ENCODE measurements around the gene ARL16.
"Not testable (repeated sequence)": the region's sequence is repeated elsewhere in the genome, so short reads cannot be mapped to it uniquely, and the experiment has no call there.

Gene ARL16

DNA sequence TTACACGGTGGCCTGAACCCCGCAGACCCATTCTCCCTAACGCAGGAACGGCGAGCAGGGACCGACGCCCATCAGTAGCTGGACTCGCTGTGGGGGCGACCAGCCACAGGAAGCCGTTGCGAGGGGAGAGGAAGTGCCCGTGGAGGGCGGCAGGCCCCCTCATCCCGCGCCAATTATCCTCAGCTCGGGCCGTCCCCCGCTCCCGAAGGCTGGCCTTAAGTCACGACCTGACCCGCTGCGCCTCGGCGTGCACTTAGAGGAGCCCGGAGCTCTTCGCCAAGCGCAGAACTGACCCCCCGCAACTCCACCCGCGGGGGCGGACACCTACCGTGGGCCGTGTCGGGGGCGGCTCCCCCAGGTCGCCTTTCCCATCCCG is 401 bp downstream of the ARL16 start:
- TF ChIP-seq, protein P1, sequence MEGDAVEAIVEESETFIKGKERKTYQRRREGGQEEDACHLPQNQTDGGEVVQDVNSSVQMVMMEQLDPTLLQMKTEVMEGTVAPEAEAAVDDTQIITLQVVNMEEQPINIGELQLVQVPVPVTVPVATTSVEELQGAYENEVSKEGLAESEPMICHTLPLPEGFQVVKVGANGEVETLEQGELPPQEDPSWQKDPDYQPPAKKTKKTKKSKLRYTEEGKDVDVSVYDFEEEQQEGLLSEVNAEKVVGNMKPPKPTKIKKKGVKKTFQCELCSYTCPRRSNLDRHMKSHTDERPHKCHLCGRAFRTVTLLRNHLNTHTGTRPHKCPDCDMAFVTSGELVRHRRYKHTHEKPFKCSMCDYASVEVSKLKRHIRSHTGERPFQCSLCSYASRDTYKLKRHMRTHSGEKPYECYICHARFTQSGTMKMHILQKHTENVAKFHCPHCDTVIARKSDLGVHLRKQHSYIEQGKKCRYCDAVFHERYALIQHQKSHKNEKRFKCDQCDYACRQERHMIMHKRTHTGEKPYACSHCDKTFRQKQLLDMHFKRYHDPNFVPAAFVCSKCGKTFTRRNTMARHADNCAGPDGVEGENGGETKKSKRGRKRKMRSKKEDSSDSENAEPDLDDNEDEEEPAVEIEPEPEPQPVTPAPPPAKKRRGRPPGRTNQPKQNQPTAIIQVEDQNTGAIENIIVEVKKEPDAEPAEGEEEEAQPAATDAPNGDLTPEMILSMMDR (IDR thresholded peaks at IDR 0.05; ENCODE audit: low read depth, low read length): no peak
- peak overlapping the region; percentile 96 for H3K4me3 ChIP-seq (ENCODE audit: low read depth, low read length)

DNA sequence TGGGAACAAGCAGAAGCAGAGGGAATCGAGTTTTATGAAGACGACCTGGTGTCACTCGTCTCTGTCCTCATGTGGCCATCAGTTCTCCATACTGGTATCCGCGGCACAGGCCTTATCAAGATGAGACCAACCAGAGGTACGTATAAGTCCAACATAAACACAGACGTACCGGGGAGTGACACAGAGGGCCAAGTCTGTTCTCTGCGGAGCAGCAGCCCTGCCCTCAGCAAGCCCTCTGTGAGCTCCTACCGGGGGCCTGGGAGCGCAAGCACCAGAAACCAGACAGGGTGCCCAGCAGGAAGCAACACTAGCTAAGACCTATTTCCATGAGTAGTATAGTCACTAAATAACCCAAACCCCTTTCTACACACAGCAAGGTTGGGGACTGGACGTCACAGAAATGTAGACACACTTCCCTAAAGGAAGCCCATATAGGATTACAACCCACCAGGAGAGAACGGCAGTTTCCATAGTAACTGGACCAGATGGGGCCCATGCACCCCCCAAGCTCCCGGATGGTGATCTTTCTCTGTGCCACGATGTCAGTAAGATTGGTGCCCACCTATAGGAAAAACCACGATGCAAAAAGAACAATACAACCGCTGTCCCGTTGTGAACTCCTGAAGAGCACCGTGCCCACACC is 911 bp downstream of the ARL16 start:
- TF ChIP-seq, protein P1 (IDR thresholded peaks at IDR 0.05; ENCODE audit: low read depth, low read length): no peak
- H3K4me3 ChIP-seq (ENCODE audit: low read depth, low read length): peak overlapping the region; percentile 96

DNA sequence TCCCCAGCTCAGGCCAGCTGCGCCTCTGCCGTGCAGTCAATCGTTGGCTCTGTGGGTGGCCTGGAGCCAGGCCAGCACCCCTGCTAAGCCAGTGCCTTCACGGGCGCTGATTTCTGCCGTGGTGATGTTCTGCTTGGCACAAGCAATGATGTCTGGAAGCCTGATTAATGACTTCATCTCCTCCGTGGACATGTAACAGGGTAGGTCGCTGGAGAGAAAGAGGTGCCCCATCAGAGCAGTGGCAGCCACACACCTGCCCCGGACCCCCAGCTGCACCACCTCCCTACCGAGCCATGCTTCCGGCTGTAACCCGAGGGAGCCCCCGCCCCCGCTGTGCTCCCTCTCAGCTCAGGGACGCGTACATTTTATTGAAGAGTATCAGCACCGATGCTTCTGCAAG is 1.9 kb downstream of the ARL16 start:
- TF ChIP-seq, protein P1 (IDR thresholded peaks at IDR 0.05; ENCODE audit: low read depth, low read length): no peak
- H3K4me3 ChIP-seq (ENCODE audit: low read depth, low read length): no peak overlapping the region

DNA sequence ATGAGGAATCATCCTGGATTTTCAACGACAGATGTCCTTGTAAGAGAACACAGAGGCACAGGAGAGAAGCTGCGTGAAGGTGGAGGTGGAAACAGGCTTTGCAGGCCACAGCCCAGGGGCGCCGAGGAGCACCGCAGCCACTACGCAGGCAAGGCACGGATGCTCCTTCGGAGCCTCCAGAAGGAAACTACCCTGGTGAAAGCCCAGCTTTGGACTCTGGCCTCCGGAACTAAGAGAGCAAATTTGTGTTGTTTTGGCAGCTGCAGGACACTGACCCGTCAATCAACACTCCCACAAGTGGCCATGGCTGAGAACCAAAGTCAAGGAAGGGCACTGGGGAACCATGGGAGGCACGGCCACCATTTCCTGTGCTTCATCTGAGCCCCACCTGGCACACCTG is 3.4 kb downstream of the ARL16 start:
- TF ChIP-seq, protein P1 (IDR thresholded peaks at IDR 0.05; ENCODE audit: low read depth, low read length): no peak

DNA sequence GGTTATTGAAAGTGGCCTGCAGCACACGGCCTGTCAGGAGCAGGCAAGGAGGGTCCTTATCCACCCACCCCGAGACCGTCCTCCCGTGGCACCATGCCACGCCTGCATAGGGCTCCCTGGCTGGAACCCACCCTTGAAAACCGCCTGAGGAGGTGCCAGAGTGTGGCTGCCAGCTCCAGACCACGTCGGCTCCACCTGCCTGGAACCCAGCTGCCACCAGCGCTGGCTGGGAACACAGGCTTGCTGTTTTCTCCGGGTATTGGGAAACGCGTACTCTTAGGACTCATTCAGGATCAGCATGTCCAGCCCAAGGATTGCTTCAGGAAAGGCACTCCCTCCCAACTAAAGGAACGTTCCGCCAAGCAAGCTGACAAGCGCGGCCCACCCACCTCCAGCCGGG is 6.7 kb downstream of the ARL16 start:
- TF ChIP-seq, protein P1 (IDR thresholded peaks at IDR 0.05; ENCODE audit: low read depth, low read length): no peak

More for the DNA sequence above, 3.4 kb downstream of the ARL16 start:
- H3K4me3 ChIP-seq (ENCODE audit: low read depth, low read length): no peak overlapping the region

DNA sequence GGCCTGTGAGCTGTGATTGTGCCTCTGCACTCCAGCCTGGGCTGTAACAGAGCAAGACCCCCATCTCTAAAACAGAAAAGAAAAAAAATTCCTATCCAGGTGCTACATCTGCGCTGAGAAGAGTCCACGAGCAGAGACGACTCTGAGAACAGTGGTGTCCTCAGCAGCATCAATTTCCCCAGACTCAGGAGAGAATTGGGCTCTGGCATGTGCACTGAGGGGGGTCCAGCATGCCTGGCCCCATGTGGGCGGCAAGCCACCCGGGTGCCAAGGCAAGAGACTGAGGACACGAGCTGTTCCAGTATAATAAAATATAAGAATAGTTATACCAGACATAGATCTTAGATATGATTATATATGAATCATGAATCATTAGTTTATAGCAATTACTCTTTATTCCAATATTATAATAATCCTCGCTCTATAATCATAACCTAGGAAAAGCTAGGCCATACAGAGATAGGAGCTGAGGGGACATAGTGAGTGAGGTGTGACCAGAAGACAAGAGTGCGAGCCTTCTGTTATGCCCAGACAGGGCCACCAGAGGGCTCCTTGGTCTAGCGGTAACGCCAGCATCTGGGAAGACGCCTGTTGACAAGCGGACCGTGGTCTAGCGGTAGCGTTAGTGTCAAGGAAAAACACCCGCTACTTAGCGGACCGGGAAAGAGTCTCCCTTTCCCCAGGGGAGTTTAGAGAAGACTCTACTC is 7.9 kb downstream of the ARL16 start:
- not testable (repeated sequence) for H3K4me3 ChIP-seq (ENCODE audit: low read depth, low read length)
- TF ChIP-seq, protein P1 (IDR thresholded peaks at IDR 0.05; ENCODE audit: low read depth, low read length): peak; percentile 28; the same call in 1 of the 2 replicates

More for the DNA sequence above, 6.7 kb downstream of the ARL16 start:
- H3K4me3 ChIP-seq (ENCODE audit: low read depth, low read length): no peak overlapping the region

DNA sequence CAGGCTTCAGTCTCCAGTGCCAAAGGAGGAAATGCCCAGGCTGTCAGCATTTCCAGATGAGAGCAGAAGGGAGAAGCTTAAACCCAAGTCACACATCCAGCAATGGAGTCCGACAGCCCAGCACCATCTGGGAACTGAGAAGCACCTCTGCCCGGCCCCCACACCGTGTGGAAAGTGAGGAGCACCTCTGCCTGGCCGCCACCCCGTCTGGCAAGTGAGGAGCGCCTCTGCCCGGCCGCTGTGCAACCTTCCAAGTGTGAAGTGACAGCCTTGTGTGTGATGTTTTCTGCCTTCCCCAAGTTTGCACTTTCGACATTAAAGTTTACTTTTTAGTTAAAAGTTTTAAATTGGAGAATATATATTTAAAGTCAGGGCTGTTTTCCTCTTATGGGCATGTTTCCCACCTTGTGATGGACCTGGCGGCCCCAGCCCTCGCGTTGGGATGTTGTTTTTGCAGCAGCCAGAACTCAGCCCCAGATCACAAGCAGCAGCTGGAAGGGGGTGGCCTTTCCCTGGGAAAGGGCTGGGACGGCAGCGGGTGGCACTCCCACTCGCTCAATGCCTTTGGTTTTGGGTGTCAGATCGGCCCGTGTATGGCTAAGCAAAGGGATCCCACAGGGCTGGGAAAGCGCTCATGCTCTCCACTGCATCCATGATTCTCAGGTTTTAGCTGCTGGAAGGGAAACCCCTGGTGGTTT is 9.9 kb downstream of the ARL16 start:
- TF ChIP-seq, protein P1 (IDR thresholded peaks at IDR 0.05; ENCODE audit: low read depth, low read length): no peak
- no peak overlapping the region for H3K4me3 ChIP-seq (ENCODE audit: low read depth, low read length)
